GM19239 (cell line): ENCODE results near the gene DARS1.
A peak's percentile ranks its signal among the peaks of the same experiment; 100 is the strongest.
"Not testable (repeated sequence)": the region's sequence is repeated elsewhere in the genome, so short reads cannot be mapped to it uniquely, and the experiment has no call there.

Source experiments
- DNase-seq: peaks from one replicate; pipeline ENCODE4 v3.0.0; 2011; ENCODE audit warnings: low spot score; ENCODE audit not compliant: insufficient read length
- FAIRE-seq: peaks from 2 replicates; lab custom pipeline; 2011; peaks lifted over from hg19 to GRCh38; lab: Jason Lieb, UNC

The DARS1 gene

GRCh38 chr2:135986507-135986906, 1.1 kb upstream of the DARS1 start:
- FAIRE-seq (peak; percentile 26), DNase-seq (no peak)

DNA sequence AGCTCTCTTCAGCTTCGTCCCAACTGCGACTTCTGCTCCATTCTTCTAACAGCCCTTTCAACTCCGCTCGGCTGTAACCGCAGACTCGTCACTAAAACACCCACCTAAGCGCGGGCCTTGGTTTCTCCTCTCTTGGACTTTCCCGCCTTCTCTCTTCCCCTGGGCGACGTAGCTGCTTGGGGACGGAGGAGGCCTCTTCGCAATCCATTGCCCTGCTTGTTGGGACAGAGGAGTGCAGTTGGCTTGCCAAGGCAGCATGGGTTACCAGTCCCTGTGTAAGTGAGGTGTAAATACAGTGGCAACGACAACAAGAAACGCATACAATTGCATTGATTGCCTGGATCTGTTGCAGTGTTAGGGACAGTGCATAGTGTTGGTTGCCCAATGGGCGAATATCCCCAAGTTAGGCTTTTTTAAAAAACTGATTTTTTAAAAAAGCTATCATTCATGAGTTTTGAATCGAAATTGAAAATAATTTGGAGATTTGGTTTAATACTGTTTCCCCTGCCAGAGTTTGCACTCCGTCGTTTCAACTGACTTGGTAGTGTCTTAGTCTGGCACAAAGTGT, 484 bp upstream of the DARS1 start:
- FAIRE-seq (no peak), DNase-seq (no peak)

GRCh38 chr2:135984199-135985017, 1.0 kb downstream of the DARS1 start:
- FAIRE-seq (no peak), DNase-seq (no peak)

GRCh38 chr2:135980434-135981079, 4.9 kb downstream of the DARS1 start:
- DNase-seq (no peak), FAIRE-seq (peak; percentile 69)

GRCh38 chr2:135975702-135976101, 9.7 kb downstream of the DARS1 start:
- no peak for FAIRE-seq
- DNase-seq: no peak

GRCh38 chr2:135974036-135974435, 11.4 kb downstream of the DARS1 start:
- FAIRE-seq (no peak), DNase-seq (no peak)

DNA sequence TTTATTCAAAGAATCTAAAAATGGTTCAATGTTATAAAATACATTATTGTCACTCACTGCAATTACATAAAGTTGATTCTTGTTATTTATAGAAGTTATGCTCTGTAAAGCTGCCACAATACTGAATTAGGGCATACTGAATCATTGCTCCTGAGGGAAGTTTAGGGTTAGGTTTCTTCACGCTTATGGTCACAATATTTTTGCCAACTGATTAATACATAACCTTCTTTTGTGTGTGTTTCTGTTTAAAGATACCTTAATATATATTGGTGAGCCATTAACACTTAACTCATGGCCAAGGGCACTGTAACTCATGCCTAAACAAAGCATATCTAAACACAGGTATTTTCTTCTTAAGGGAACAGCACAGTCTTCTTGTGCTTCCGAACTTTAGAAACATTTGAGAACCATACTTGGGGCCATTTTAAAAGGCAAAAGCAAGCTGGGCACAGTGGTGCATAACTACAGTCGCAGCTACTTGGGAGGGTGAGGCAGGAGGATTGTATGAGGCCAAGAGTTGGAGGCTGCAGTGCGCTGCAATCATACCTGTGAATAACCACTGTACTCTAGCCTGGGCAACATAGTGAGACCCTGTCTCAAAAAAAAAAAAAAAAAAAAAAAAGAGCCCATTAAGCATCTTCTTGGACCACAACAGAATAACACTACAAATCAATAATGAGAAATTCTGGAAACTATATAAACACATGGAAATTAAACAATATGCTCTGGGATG, 15.6 kb downstream of the DARS1 start:
- peak; percentile 58 for FAIRE-seq
- no peak for DNase-seq

- FAIRE-seq: peak; percentile 69
- DNase-seq: no peak
Measured at GRCh38 chr2:135965756-135966155, 19.7 kb downstream of the DARS1 start.

GRCh38 chr2:135964404-135964803, 21.0 kb downstream of the DARS1 start:
- DNase-seq, FAIRE-seq: not testable (repeated sequence)

- FAIRE-seq (no peak), DNase-seq (no peak)
Measured at GRCh38 chr2:135963841-135964240, 21.6 kb downstream of the DARS1 start.

DNA sequence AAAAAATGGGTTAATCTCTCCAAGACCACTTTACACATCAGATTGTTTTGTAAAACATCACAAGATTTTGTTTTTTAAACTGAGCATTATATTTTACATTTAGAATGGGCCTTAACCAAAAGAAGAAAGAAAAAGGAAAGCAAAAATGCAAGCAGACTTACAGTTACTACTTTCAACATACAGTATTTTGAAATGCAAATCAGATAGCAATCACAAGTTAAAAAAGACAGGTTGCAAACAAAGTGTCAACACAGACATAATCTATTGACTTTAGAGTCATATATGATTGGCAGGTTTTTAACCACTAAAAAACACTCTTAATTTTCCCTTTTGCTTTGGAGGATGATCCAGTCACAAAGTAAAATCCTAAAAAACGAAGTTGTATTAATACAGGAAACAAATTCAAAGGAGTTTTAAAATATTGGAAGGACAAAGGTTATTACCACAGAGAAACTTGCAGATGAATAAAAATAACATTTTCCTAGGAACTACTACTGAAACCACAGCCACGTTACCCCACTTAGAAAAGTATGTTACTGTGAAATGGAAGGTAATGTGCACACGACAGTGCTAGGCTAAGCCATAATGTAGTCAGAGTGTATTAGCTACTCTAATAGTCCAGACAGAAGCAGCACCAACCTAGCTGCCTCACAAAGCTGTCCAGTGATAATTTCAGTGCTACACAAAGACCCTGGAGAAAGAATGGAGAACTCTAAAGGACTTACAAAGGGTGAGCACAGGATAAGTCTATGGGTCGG, 22.9 kb downstream of the DARS1 start:
- DNase-seq (no peak), FAIRE-seq (peak; percentile 84)

- no peak for DNase-seq
- peak; percentile 76 for FAIRE-seq
Measured at GRCh38 chr2:135960656-135961551, 24.5 kb downstream of the DARS1 start.

GRCh38 chr2:135960150-135960549, 25.3 kb downstream of the DARS1 start:
- no peak for DNase-seq
- FAIRE-seq: no peak

- FAIRE-seq, DNase-seq: not testable (repeated sequence)
Measured at GRCh38 chr2:135958927-135959326, 26.5 kb downstream of the DARS1 start.

GRCh38 chr2:135954020-135954601, 31.3 kb downstream of the DARS1 start:
- no peak for DNase-seq
- no peak for FAIRE-seq

GRCh38 chr2:135952891-135953290, 32.5 kb downstream of the DARS1 start:
- FAIRE-seq (no peak), DNase-seq (no peak)

DNA sequence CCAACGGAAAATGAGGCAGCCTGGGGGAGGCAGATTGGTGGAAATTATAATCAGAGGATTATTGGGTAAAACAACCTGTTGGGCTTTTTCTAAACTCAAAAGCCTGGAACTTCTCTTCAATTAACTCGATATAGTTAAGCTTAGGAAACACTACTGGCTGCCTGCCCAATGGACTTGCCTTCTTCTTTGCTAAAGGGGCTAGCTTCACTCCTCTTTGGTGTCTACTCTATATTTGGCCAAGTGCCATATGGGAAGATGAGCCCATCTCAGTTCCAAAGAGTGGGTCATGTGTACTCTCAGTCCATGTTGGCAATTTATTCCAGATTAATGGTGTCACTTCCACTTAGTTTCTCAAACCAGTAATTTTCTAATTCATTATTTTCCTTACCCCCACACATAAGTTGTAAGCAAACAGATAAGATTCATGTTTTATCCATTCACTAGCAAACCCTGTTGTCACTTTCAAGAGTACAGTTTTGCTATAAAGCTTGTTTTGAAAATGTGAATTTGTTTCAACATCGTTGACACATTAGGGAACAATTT, 34.3 kb downstream of the DARS1 start:
- no peak for DNase-seq
- FAIRE-seq: no peak

GRCh38 chr2:135949451-135950234, 35.8 kb downstream of the DARS1 start:
- no peak for DNase-seq

More at GRCh38 chr2:135949451-135950234, 35.8 kb downstream of the DARS1 start:
- FAIRE-seq: no peak
